Measurements from ENCODE around the gene GGA1. TPM values are rescaled to one million over a fixed set of nuclear protein-coding genes. Genes with fewer than 3 reads are reported as not detected.

Gene GGA1
- total RNA-seq, 2 donors from 2014 or later: 70.5 to 86.8 TPM

DNA sequence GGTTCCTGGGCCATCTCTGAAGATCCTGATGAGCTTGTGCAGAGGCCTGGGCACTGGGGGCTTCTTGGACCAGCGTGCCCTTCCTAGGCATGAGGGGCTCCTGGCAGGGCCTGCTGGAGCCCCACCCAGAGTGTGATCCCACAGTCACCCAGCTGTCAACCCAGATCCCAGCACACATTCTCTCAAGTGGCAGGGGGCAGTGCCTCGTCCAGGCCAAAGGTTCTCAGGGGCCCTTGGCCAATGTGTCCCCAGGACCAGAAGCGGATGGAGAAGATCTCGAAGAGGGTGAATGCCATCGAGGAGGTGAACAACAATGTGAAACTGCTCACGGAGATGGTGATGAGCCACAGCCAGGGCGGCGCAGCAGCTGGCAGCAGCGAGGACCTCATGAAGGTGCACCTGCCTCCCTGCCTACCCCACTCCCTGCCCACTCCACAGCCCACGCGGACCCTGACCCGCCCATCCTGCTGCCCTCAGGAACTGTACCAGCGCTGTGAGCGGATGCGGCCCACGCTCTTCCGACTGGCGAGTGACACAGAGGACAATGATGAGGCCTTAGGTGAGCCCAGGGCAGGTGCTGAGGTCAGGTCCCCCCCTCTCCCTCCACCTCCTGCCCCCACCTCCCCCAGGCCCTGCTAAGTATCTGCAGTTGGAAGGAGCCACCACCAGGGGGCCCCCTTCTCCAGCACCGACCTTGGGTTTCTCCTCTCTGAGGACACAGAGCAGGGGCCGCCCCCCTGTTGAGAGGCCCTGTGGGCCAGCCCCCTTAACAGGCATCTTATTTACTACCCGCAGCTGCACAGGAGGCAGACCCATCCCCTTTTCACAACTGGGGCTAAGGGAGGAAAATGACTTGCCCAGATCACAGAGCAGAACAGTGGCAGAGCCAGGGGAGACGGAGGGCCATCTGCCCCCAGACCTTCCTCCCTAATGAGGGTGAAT lies 14.7 kb downstream of the GGA1 start:
- Mint-ChIP-seq H3K27me3 (no peaks in the 10 kb centered on the region), H3K27ac (peak overlapping the region; percentile 92), H3K4me3 (peak overlapping the region; percentile 19), H3K36me3 (ENCODE audit: low read depth) (peaks cover 3% of the 10 kb centered on the region), H3K4me1 (peaks cover 27% of the 10 kb centered on the region)
- H3K9me3 ChIP-seq (ENCODE audit: control insufficient read depth, low read length, poor library complexity, severe bottlenecking): no peaks in the 10 kb centered on the region
- ATAC-seq: peak; percentile 75
- peak; percentile 68 to 70 (median 69) for DNase-seq

DNA sequence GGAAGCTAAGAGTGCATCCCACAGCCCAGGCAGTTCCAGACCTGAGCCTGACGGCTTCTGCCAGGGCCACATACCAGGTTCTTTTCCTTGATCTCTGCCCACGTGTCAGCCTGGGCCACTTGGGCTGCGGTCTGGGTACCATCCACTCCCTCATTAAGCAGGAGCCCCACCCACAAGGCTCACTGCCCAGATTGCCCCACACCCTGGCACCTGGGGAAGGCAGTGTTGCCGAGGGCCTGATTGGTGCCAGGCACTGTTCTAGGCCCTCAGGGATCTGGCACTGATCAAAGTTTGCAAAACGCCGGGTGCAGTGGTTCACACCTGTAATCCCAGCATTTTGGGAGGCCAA lies 15.4 kb downstream of the GGA1 start:
- H3K9me3 ChIP-seq (ENCODE audit: control insufficient read depth, low read length, poor library complexity, severe bottlenecking): no peaks in the 10 kb centered on the region
- Mint-ChIP-seq H3K27me3 (no peaks in the 10 kb centered on the region), H3K4me3 (no peak overlapping the region), H3K36me3 (ENCODE audit: low read depth) (peaks cover 3% of the 10 kb centered on the region), H3K4me1 (peaks cover 33% of the 10 kb centered on the region), H3K27ac (peak overlapping the region; percentile 92)
- ATAC-seq: no peak
- DNase-seq: no peak

DNA sequence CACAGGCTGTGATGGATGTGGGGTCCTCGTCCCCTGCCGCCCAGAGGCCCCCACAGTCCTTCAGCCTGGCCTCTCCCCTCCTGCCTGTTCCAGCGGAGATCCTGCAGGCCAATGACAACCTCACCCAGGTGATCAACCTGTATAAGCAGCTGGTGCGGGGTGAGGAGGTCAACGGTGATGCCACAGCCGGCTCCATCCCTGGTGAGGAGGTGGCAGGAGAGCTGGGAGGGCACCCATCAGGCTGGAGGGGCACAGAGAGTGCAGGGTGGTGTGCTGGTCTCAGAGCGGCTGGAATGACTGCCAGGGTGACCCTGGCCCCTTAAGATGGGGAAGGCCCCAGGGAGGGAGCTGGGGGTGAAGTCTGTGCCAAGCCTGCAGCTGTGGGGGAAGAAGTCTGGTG lies 16.2 kb downstream of the GGA1 start:
- DNase-seq: no peak
- no peaks in the 10 kb centered on the region for H3K27me3 Mint-ChIP-seq
- no peaks in the 10 kb centered on the region for H3K9me3 ChIP-seq (ENCODE audit: control insufficient read depth, low read length, poor library complexity, severe bottlenecking)
- H3K36me3 Mint-ChIP-seq (ENCODE audit: low read depth): peaks cover 3% of the 10 kb centered on the region
- peak overlapping the region; percentile 67 for H3K4me3 Mint-ChIP-seq
- ATAC-seq: no peak
- peak overlapping the region; percentile 79 for H3K27ac Mint-ChIP-seq
- peaks cover 37% of the 10 kb centered on the region for H3K4me1 Mint-ChIP-seq

DNA sequence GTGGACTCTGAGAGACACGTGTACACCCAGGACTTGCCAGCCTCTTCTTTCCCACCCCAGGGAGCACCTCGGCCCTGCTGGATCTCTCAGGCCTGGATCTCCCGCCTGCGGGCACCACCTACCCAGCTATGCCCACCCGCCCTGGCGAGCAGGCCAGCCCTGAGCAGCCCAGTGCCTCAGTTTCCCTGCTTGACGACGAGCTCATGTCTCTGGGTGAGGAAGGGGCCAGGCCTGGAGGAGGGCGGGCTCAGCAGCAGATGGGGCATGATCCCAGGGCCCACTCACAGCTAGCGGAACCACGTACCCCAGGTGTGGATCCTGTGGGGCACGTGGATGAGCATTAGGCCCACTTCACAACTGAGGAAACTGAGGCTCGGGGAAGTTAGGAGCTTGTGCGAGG lies 17.1 kb downstream of the GGA1 start:
- H3K27ac Mint-ChIP-seq: peak overlapping the region; percentile 79
- ATAC-seq (no peak), DNase-seq (no peak)
- peaks cover 37% of the 10 kb centered on the region for H3K4me1 Mint-ChIP-seq
- H3K36me3 Mint-ChIP-seq (ENCODE audit: low read depth): peaks cover 3% of the 10 kb centered on the region
- no peaks in the 10 kb centered on the region for H3K9me3 ChIP-seq (ENCODE audit: control insufficient read depth, low read length, poor library complexity, severe bottlenecking)
- no peaks in the 10 kb centered on the region for H3K27me3 Mint-ChIP-seq
- H3K4me3 Mint-ChIP-seq: no peak overlapping the region

DNA sequence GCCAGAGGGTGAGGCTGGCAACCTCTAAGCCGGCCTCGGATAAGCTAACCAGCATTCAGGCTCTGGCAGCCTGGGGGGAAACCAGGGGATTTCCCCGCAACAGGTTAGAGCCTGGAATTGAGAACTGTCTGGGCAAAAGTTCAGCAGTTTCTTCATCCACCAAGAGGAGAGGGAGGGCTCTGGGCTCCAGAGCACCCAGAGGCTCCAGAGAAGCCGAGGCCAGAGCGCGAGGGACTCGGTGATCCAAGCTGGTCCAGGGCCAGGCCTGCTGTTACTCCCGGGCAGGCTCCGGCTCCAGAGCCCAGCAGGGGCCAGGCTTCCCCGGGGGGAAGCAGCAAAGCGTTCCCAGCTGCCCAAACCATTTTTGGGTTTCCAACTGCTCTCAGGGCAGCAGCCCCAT lies 17.5 kb downstream of the GGA1 start:
- Mint-ChIP-seq H3K4me3 (peak overlapping the region; percentile 68), H3K4me1 (peaks cover 38% of the 10 kb centered on the region), H3K27ac (peak overlapping the region; percentile 93), H3K36me3 (ENCODE audit: low read depth) (peaks cover 3% of the 10 kb centered on the region), H3K27me3 (no peaks in the 10 kb centered on the region)
- ATAC-seq: no peak
- DNase-seq: no peak
- H3K9me3 ChIP-seq (ENCODE audit: control insufficient read depth, low read length, poor library complexity, severe bottlenecking): no peaks in the 10 kb centered on the region

DNA sequence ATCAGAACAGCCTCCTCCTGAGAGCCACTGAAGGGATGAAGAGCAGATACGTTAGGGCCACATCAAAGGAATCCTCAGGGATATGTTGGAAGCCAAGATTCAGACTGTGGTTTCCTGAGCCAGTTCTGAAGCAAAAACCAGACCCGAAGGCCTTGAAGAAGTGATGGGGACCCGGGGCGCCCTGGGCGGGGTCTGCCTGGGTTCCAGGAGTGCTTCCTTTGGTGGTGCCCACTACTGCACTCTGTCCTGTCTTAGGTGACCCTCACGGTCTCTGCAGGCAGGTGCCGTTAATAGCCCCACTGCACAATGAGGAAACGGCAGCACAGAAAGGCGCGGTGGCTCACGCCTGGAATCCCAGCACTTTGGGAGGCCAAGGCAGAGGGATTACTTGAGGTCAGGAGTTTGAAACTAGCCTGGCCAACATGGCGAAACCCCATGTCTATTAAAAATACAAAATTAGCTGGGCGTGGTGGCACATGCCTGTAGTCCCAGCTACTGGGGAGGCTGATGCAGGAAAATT lies 18.0 kb downstream of the GGA1 start:
- DNase-seq: no peak
- ATAC-seq: no peak
- Mint-ChIP-seq H3K27me3 (no peaks in the 10 kb centered on the region), H3K4me1 (peaks cover 41% of the 10 kb centered on the region), H3K4me3 (peak overlapping the region; percentile 68), H3K36me3 (ENCODE audit: low read depth) (peaks cover 3% of the 10 kb centered on the region), H3K27ac (peak overlapping the region; percentile 93)
- H3K9me3 ChIP-seq (ENCODE audit: control insufficient read depth, low read length, poor library complexity, severe bottlenecking): no peaks in the 10 kb centered on the region

DNA sequence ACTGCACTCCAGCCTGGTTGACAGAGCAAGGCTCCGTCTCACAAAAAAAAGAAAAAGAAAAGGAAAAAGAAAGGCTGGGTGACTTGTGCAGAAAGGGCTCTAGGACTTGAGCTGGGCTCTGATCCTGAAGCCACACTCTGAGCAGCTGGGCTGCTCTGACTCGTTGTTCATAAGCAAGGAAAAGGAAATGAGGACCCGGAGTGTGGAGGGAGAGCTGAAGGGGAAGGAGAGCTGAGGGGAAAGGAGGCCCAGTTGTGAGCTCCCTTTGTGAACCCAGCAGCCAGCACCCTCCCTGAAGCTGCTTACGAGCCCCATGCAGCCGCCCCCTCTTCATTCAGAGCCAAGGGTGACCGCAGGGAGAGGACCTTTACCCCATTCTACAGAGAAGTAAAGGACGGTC lies 18.5 kb downstream of the GGA1 start:
- H3K27ac Mint-ChIP-seq: peak overlapping the region; percentile 93
- H3K9me3 ChIP-seq (ENCODE audit: control insufficient read depth, low read length, poor library complexity, severe bottlenecking): no peaks in the 10 kb centered on the region
- no peak for DNase-seq
- H3K4me3 Mint-ChIP-seq: peak overlapping the region; percentile 67
- ATAC-seq: no peak
- peaks cover 3% of the 10 kb centered on the region for H3K36me3 Mint-ChIP-seq (ENCODE audit: low read depth)
- no peaks in the 10 kb centered on the region for H3K27me3 Mint-ChIP-seq
- H3K4me1 Mint-ChIP-seq: peaks cover 45% of the 10 kb centered on the region

DNA sequence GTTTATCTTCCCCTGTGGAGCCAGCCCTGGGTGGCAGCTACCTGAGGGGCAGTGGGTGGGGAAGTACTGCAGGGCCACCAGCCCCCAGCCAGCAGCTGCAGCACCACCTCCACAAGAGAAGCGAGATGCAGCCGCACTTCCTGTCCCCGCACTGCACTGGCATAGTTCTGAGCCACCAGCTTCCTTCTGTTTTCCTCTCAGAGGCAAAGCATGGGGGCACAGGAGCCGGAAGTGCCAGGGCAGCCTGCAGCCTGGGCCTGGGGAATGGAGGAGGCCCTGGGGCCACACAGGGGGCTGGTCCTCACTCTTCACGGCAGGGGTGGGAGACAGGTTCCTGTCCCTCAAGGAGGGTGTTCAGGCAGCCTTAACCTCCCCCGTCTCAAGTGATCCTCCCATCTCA lies 18.9 kb downstream of the GGA1 start:
- Mint-ChIP-seq H3K4me1 (peaks cover 45% of the 10 kb centered on the region), H3K36me3 (ENCODE audit: low read depth) (peaks cover 3% of the 10 kb centered on the region), H3K27ac (peak overlapping the region; percentile 93), H3K4me3 (peak overlapping the region; percentile 67), H3K27me3 (no peaks in the 10 kb centered on the region)
- ATAC-seq: peak; percentile 81
- no peak for DNase-seq
- no peaks in the 10 kb centered on the region for H3K9me3 ChIP-seq (ENCODE audit: control insufficient read depth, low read length, poor library complexity, severe bottlenecking)

DNA sequence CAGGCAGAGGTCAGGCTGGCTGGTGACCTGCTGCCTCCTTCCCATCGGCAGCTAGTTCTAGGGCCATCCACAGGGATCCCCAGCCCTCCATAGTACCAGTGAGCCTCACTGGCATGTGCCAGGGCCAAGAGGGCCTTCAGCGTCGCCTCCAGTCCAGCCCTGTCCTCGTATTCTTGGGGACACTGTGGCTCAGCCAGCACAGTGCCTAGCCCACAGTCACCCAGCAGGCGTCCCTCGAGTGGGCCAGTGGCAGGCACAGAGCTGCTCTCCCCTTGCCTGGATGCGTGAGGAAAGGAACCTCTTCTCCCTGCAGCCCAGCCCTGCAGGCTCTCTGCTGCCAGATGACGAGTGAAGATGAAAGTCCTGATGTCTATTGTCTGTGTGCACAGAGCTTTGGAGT lies 20.2 kb downstream of the GGA1 start:
- Mint-ChIP-seq H3K4me3 (no peak overlapping the region), H3K27ac (peak overlapping the region; percentile 93), H3K4me1 (peaks cover 53% of the 10 kb centered on the region), H3K27me3 (no peaks in the 10 kb centered on the region), H3K36me3 (ENCODE audit: low read depth) (peaks cover 3% of the 10 kb centered on the region)
- no peaks in the 10 kb centered on the region for H3K9me3 ChIP-seq (ENCODE audit: control insufficient read depth, low read length, poor library complexity, severe bottlenecking)
- ATAC-seq (no peak), DNase-seq (no peak)

DNA sequence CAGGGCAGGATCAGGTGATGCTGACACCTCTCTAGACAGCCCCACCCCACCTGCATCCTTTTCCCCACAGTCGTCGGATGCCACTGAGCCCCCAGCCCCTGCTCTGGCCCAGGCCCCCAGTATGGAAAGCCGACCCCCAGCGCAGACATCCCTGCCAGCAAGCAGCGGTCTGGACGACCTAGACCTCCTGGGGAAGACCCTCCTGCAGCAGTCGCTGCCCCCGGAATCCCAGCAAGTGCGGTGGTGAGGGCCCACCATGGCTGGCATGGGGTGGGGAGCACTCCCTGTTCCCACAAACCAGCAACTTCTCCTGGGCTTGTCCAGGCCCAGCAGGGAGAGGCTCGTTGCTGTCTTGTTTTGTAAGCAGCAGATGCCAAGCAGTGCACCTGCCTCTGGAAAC lies 21.3 kb downstream of the GGA1 start:
- no peaks in the 10 kb centered on the region for H3K27me3 Mint-ChIP-seq
- peak overlapping the region; percentile 93 for H3K27ac Mint-ChIP-seq

DNA sequence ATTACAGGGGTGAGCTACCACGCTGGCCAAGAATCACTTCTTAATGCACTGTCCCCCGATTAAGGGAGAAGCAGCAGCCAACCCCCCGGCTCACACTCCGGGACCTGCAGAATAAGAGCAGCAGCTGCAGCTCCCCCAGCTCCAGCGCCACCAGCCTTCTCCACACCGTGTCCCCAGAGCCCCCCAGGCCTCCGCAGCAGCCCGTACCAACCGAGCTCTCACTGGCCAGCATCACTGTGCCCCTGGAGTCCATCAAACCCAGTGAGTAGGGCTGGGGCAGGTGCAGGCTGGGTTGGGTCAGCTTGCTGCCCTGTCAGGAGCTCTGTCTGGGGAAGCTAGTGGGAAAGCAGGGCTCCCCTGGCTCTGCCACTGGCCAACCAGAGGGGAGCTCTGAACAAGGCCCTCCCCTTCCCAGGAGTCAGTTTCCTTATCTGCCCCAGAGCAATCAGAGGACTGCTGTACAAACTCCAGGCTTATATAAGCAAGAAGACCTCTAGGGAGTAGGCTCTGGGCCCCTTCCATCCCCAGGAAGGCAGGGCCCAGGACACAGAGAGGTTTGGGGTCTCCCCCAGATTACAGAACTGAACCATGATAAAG lies 22.3 kb downstream of the GGA1 start:
- ATAC-seq: no peak
- Mint-ChIP-seq H3K4me1 (peaks cover 52% of the 10 kb centered on the region), H3K36me3 (ENCODE audit: low read depth) (no peaks in the 10 kb centered on the region), H3K4me3 (no peak overlapping the region), H3K27me3 (no peaks in the 10 kb centered on the region), H3K27ac (peak overlapping the region; percentile 95)
- DNase-seq: no peak
- H3K9me3 ChIP-seq (ENCODE audit: control insufficient read depth, low read length, poor library complexity, severe bottlenecking): no peaks in the 10 kb centered on the region

More for the DNA sequence above, 21.3 kb downstream of the GGA1 start:
- H3K4me3 Mint-ChIP-seq: no peak overlapping the region
- H3K4me1 Mint-ChIP-seq: peaks cover 59% of the 10 kb centered on the region
- H3K9me3 ChIP-seq (ENCODE audit: control insufficient read depth, low read length, poor library complexity, severe bottlenecking): no peaks in the 10 kb centered on the region
- DNase-seq (no peak), ATAC-seq (no peak)
- H3K36me3 Mint-ChIP-seq (ENCODE audit: low read depth): peaks cover 3% of the 10 kb centered on the region

DNA sequence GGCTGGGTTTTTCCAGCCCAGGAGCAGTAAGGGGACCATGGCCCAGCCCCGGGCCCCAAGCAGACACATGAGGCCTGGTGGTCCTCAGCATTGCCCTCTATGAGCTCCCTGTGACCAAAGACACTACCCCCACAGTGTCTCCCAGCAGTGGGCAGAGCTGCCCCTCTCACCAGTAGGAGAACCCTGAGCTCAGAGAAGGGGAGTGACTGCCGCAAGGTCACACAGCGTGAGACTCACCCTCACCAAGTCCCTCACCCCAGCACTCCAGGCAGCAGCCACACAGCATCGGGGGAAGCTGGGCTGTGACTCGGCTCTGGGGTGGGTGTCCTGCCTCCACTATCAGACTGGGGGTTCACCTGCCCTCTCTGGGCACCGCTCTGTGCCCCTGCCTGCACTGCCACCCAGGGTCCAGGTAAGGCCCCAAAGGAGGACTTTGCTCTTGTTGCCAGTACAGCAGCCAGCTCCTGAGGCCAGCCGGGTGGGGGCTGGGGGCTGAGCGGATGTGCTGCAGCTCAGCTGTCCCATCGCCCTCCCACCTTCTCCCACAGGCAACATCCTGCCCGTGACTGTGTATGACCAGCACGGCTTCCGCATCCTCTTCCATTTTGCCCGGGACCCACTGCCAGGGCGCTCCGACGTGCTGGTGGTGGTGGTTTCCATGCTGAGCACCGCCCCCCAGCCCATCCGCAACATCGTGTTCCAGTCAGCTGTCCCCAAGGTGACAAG lies 23.0 kb downstream of the GGA1 start:
- DNase-seq (no peak), ATAC-seq (no peak)
- Mint-ChIP-seq H3K4me1 (peaks cover 56% of the 10 kb centered on the region), H3K27ac (peak overlapping the region; percentile 95), H3K4me3 (peak overlapping the region; percentile 56), H3K27me3 (no peaks in the 10 kb centered on the region), H3K36me3 (ENCODE audit: low read depth) (no peaks in the 10 kb centered on the region)
- no peaks in the 10 kb centered on the region for H3K9me3 ChIP-seq (ENCODE audit: control insufficient read depth, low read length, poor library complexity, severe bottlenecking)

All from T-helper 17 cell (primary cell).